ENCODE data around the gene MYH1.

MYH1 gene

GRCh38 chr17:10482252-10482651 is 36.1 kb downstream of the MYH1 start:
- no peak for DNase-seq (ENCODE audit: low read depth)

GRCh38 chr17:10477701-10478100 is 40.6 kb downstream of the MYH1 start:
- no peak for DNase-seq (ENCODE audit: low read depth)

GRCh38 chr17:10474536-10474935 is 43.8 kb downstream of the MYH1 start:
- no peak for DNase-seq (ENCODE audit: low read depth)

- DNase-seq (ENCODE audit: low read depth), result no peak
Measured at GRCh38 chr17:10471858-10472257, 46.5 kb downstream of the MYH1 start.

- no peak for DNase-seq (ENCODE audit: low read depth)
Measured at GRCh38 chr17:10469459-10469858, 48.9 kb downstream of the MYH1 start, which contains the start of gene MYH4. TSS of gene MYH4 (minus strand) at chr17:10469559. CDS start at chr17:10466745, 2,814 bp downstream.

- DNase-seq (ENCODE audit: low read depth), result no peak
Measured at GRCh38 chr17:10463402-10463801, 54.9 kb downstream of the MYH1 start.

- no peak for DNase-seq (ENCODE audit: low read depth)
Measured at GRCh38 chr17:10460062-10460461, 58.3 kb downstream of the MYH1 start.

- DNase-seq (ENCODE audit: low read depth), result no peak
Measured at GRCh38 chr17:10458701-10459100, 59.6 kb downstream of the MYH1 start.

GRCh38 chr17:10457952-10458351 is 60.4 kb downstream of the MYH1 start:
- no peak for DNase-seq (ENCODE audit: low read depth)

GRCh38 chr17:10447026-10447931 is 71.1 kb downstream of the MYH1 start:
- DNase-seq (ENCODE audit: low read depth), result no peak
